Glutamatergic neuron (in vitro differentiated cells): Measurements from ENCODE around the gene NUDT3. TPM values are rescaled to one million over a fixed set of nuclear protein-coding genes. Genes with fewer than 3 reads are reported as not detected.
A peak's percentile ranks its signal among the peaks of the same experiment; 100 is the strongest.

Experiments
- DNase-seq: peaks from one replicate; pipeline ENCODE4 v3.0.0; 2022
- H3K27ac Mint-ChIP-seq: one replicate; pipeline ENCODE4 v1.8.0; 2020; ENCODE audit warnings: mild to moderate bottlenecking, mixed read lengths, inconsistent platforms; ENCODE audit not compliant: unreplicated experiment
- H3K27me3 Mint-ChIP-seq: one replicate; pipeline ENCODE4 v1.8.0; 2020; ENCODE audit warnings: mild to moderate bottlenecking, moderate library complexity, mixed read lengths, inconsistent platforms; ENCODE audit not compliant: unreplicated experiment
- H3K36me3 Mint-ChIP-seq: one replicate; pipeline ENCODE4 v1.8.0; 2020; ENCODE audit warnings: mild to moderate bottlenecking, mixed read lengths, inconsistent platforms; ENCODE audit not compliant: unreplicated experiment
- H3K4me1 Mint-ChIP-seq: one replicate; pipeline ENCODE4 v1.8.0; 2020; ENCODE audit warnings: mild to moderate bottlenecking, low read depth, mixed read lengths, inconsistent platforms; ENCODE audit not compliant: unreplicated experiment
- H3K4me3 Mint-ChIP-seq: one replicate; pipeline ENCODE4 v1.8.0; 2020; ENCODE audit warnings: mild to moderate bottlenecking, mixed read lengths, inconsistent platforms; ENCODE audit not compliant: unreplicated experiment
- H3K9me3 Mint-ChIP-seq: one replicate; pipeline ENCODE4 v1.8.0; 2020; ENCODE audit warnings: mild to moderate bottlenecking, moderate library complexity, mixed read lengths, inconsistent platforms; ENCODE audit not compliant: unreplicated experiment
- CTCF ChIP-seq: fragments of 200-600 bp; sonication (generic); IDR thresholded peaks from one replicate; pipeline ENCODE4 v1.5.0; 2021; ENCODE audit not compliant: partially characterized antibody, unreplicated experiment
- total RNA-seq: library from RNA; stranded (reverse); fragmentation: NEBNext Ultra II Directional; extraction: Animal tissue kit (Norgen Biotek cat#: 25700); gene quantifications from one replicate; pipeline ENCODE4 v1.2.1, GENCODE V29; 2021; ENCODE audit not compliant: unreplicated experiment

The NUDT3 gene
- total RNA-seq, 1 donor from 2014 or later, result 76.1 TPM

DNA sequence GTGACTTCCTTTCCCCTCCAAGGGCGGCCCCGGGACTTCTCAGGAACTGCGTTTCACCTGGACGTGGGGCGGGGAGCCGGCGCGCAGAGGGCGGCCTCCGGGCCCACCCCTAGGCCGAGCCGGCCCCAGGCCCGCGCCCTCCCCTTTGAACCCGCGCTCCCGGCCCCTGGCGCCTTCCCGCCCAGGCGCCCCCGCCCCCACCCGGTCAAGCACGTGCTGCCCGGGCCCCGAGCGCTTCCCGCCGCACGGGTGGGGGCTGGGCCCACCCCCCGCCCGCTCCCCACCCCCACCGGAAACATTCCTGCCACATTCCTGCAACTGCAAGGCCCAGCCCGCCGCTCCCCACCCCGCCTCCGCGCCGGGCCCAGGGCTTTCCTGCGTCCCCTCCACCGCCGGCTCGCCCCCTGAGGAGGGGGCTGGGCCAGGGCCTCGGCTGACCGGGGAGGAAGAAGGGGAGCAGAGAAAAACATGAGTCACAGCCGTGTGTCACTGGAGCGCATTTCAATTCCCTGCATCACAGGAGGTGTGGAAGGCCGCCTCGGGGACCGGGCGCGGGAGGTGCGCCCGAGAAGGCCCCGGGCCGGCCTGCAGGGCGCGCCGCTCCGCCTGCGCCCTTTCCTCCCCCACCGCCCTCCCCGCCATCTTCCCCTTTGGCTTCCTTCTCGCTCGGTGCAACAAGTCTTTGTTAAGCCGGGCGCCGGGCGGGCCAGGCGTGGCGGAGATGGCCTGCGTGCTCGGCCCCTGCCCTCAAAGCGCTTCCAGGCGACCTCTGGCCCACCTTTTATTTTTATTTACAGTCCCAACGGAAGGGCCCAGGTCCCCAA lies 156.9 kb downstream of the NUDT3 start:
- Mint-ChIP-seq H3K4me3 (peak overlapping the region; percentile 78), H3K4me1 (peaks cover 15% of the 10 kb centered on the region), H3K9me3 (peaks cover 7% of the 10 kb centered on the region), H3K36me3 (no peaks in the 10 kb centered on the region), H3K27me3 (peaks cover 8% of the 10 kb centered on the region), H3K27ac (peak overlapping the region; percentile 86)
- peak; percentile 64 for DNase-seq
- no peak for TF ChIP-seq CTCF

GRCh38 chr6:34234667-34235306 lies 157.7 kb downstream of the NUDT3 start:
- H3K4me3 Mint-ChIP-seq, result peak overlapping the region; percentile 70
- H3K4me1 Mint-ChIP-seq, result peaks cover 12% of the 10 kb centered on the region
- DNase-seq, result no peak
- H3K9me3 Mint-ChIP-seq, result peaks cover 9% of the 10 kb centered on the region
- H3K27me3 Mint-ChIP-seq, result peaks cover 9% of the 10 kb centered on the region
- peak overlapping the region; percentile 76 for H3K27ac Mint-ChIP-seq
- no peaks in the 10 kb centered on the region for H3K36me3 Mint-ChIP-seq
- no peak for TF ChIP-seq CTCF

DNA sequence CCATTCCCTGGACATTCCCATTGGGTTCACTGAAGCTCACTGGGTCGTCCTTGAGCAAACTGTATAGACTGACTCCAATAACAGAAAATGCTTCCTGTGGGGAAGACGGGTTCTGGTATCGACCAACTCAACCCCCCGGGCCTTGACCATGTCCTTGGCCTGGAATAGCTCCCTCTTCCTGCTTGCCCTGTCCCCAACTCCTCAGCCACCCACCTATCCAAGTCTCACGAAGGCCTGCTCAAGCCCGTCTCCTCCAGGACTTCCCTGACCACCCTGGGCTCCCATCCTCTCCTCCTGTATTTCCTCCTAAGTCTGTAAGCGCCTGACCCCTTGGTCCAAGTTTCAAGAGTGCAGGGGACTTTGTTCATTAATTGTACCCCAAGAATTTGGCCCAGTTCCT lies 158.6 kb downstream of the NUDT3 start:
- no peak for DNase-seq
- no peak for TF ChIP-seq CTCF
- Mint-ChIP-seq H3K36me3 (no peaks in the 10 kb centered on the region), H3K27me3 (peaks cover 9% of the 10 kb centered on the region), H3K9me3 (peaks cover 9% of the 10 kb centered on the region), H3K4me1 (peaks cover 7% of the 10 kb centered on the region), H3K4me3 (no peak overlapping the region), H3K27ac (no peak overlapping the region)

DNA sequence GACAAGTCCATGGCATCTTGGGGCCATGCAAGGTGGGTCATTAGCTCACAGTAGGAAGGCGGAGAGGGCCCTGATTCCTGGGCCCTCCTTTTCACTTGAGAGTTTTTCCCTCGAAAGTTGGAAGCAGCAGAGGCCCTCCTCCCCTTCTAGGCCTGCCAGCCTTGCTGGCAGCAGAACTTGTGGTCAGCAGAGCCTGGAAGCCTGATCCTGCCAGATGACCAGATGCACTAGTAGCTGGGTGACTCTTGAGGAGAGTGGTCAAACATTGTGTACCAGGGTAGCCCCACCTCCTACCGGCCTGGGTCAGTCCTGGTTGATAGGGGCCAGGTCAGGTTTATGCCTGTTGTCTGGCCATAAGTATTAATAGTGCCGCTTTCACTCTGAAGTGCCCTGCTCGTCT lies 159.6 kb downstream of the NUDT3 start:
- H3K4me1 Mint-ChIP-seq, result no peaks in the 10 kb centered on the region
- no peak overlapping the region for H3K4me3 Mint-ChIP-seq
- H3K9me3 Mint-ChIP-seq, result peaks cover 9% of the 10 kb centered on the region
- no peak for TF ChIP-seq CTCF
- peaks cover 9% of the 10 kb centered on the region for H3K27me3 Mint-ChIP-seq
- no peak overlapping the region for H3K27ac Mint-ChIP-seq
- H3K36me3 Mint-ChIP-seq, result no peaks in the 10 kb centered on the region
- no peak for DNase-seq
